Measurements from ENCODE around the gene ZIC2.

ZIC2 gene

GRCh38 chr13:99959127-99959539, 22.5 kb upstream of the ZIC2 start:
- no peak for DNase-seq (ENCODE audit: low read depth)
- no peak overlapping the region for H3K4me3 ChIP-seq (ENCODE audit: control insufficient read depth, low read depth, low read length)
- no peak for TF ChIP-seq CTCF (IDR thresholded peaks at IDR 0.05; ENCODE audit: control insufficient read depth, insufficient read depth, low read depth, low read length, missing control alignments)

- no peak for TF ChIP-seq CTCF (IDR thresholded peaks at IDR 0.05; ENCODE audit: control insufficient read depth, insufficient read depth, low read depth, low read length, missing control alignments)
- H3K4me3 ChIP-seq (ENCODE audit: control insufficient read depth, low read depth, low read length), result peak overlapping the region; percentile 50
- DNase-seq (ENCODE audit: low read depth), result no peak
These were observed 21.9 kb upstream of the ZIC2 start for GRCh38 chr13:99959540-99960230.

GRCh38 chr13:99960663-99961311, 20.8 kb upstream of the ZIC2 start:
- TF ChIP-seq CTCF (IDR thresholded peaks at IDR 0.05; ENCODE audit: control insufficient read depth, insufficient read depth, low read depth, low read length, missing control alignments), result no peak
- no peak overlapping the region for H3K4me3 ChIP-seq (ENCODE audit: control insufficient read depth, low read depth, low read length)
- DNase-seq (ENCODE audit: low read depth), result no peak

GRCh38 chr13:99961636-99962035, 19.9 kb upstream of the ZIC2 start:
- no peak overlapping the region for H3K4me3 ChIP-seq (ENCODE audit: control insufficient read depth, low read depth, low read length)
- DNase-seq (ENCODE audit: low read depth), result no peak
- no peak for TF ChIP-seq CTCF (IDR thresholded peaks at IDR 0.05; ENCODE audit: control insufficient read depth, insufficient read depth, low read depth, low read length, missing control alignments)

GRCh38 chr13:99962242-99962641, 19.3 kb upstream of the ZIC2 start:
- no peak for TF ChIP-seq CTCF (IDR thresholded peaks at IDR 0.05; ENCODE audit: control insufficient read depth, insufficient read depth, low read depth, low read length, missing control alignments)
- no peak for DNase-seq (ENCODE audit: low read depth)
- no peak overlapping the region for H3K4me3 ChIP-seq (ENCODE audit: control insufficient read depth, low read depth, low read length)

- DNase-seq (ENCODE audit: low read depth), result no peak
- no peak for TF ChIP-seq CTCF (IDR thresholded peaks at IDR 0.05; ENCODE audit: control insufficient read depth, insufficient read depth, low read depth, low read length, missing control alignments)
- H3K4me3 ChIP-seq (ENCODE audit: control insufficient read depth, low read depth, low read length), result no peak overlapping the region
These were observed 17.7 kb upstream of the ZIC2 start for GRCh38 chr13:99963816-99964339.

Data from AG09309 (cell line).